Neuron (in vitro differentiated cells): ENCODE results near the gene NCF2.

Experiments used
- H2AFZ ChIP-seq: one replicate; pipeline ENCODE4 v1.6.1; 2013; ENCODE audit warnings: low read depth, mild to moderate bottlenecking, inconsistent platforms, low read length, moderate library complexity
- H3K27me3 ChIP-seq: one replicate; pipeline ENCODE4 v1.6.1; 2013; ENCODE audit warnings: low read length; ENCODE audit not compliant: insufficient read depth
- H3K36me3 ChIP-seq: one replicate; pipeline ENCODE4 v1.6.1; 2013; ENCODE audit warnings: low read length; ENCODE audit not compliant: insufficient read depth
- H3K4me1 ChIP-seq: one replicate; pipeline ENCODE4 v1.6.1; 2013; ENCODE audit warnings: low read length; ENCODE audit not compliant: insufficient read depth
- H3K4me3 ChIP-seq: 2 replicates; pipeline ENCODE4 v1.5.1; 2013; ENCODE audit warnings: mild to moderate bottlenecking, low read length, moderate library complexity
- H3K9me3 ChIP-seq: one replicate; pipeline ENCODE4 v1.6.1; 2013; ENCODE audit warnings: low read length

Gene NCF2

GRCh38 chr1:183550915-183551314, 39.3 kb downstream of the NCF2 start:
- Histone ChIP-seq H3K27me3 (no peaks in the 10 kb centered on the region), H3K36me3 (peaks cover 89% of the 10 kb centered on the region), H3K4me3 (no peak overlapping the region), H3K4me1 (peaks cover 12% of the 10 kb centered on the region), H2AFZ (no peak overlapping the region), H3K9me3 (no peaks in the 10 kb centered on the region)

DNA sequence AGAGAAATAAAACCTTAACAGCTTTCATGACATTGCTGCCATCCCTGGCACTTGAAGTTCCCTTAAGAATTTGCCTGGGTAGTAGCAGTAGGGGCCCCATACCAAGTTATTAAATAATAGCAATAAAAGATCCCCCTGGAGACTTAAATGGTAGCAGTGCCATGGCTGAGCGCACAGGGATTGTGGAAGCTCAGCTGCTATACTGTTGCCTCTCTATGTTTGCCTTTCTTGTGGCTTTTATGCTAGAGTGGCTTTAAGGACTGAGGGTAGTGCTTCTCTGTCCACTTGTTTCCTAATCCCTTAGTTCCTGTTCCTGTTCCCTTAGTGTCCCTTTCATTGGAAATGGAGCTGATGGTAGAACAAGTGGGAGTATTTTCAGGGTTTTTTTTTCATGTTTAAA, 42.1 kb downstream of the NCF2 start:
- Histone ChIP-seq H3K4me1 (peaks cover 13% of the 10 kb centered on the region), H3K9me3 (no peaks in the 10 kb centered on the region), H3K4me3 (no peak overlapping the region), H3K36me3 (peaks cover 96% of the 10 kb centered on the region), H2AFZ (no peak overlapping the region), H3K27me3 (no peaks in the 10 kb centered on the region)

DNA sequence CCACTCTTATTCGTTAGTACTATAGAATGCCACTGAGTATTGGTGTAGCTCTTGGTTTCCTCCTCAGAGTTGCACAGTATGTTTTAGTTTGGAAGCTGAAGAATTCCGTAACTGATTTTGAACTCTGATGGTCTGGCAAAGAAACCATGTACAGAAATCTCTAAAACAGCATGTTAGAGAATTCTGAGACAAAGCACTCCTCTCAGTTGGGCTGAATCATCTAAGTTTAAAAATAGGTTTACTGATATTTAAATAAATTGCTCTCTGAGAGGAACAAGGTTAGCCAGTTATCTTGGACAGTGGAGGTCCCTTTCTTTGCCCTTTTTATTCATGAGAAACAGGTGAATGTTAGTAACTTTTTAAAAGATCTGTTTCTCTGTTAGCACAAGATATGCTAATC, 43.8 kb downstream of the NCF2 start:
- peaks cover 13% of the 10 kb centered on the region for H3K4me1 ChIP-seq
- no peaks in the 10 kb centered on the region for H3K27me3 ChIP-seq
- no peak overlapping the region for H3K4me3 ChIP-seq
- H2AFZ ChIP-seq, result no peak overlapping the region
- H3K36me3 ChIP-seq, result peaks cover 95% of the 10 kb centered on the region
- H3K9me3 ChIP-seq, result no peaks in the 10 kb centered on the region

GRCh38 chr1:183544598-183545297, 45.5 kb downstream of the NCF2 start:
- peaks cover 92% of the 10 kb centered on the region for H3K36me3 ChIP-seq
- H3K4me1 ChIP-seq, result peaks cover 13% of the 10 kb centered on the region
- H3K9me3 ChIP-seq, result no peaks in the 10 kb centered on the region
- H3K4me3 ChIP-seq, result no peak overlapping the region
- no peak overlapping the region for H2AFZ ChIP-seq
- no peaks in the 10 kb centered on the region for H3K27me3 ChIP-seq

GRCh38 chr1:183543619-183544204, 46.5 kb downstream of the NCF2 start:
- H3K27me3 ChIP-seq, result no peaks in the 10 kb centered on the region
- H2AFZ ChIP-seq, result no peak overlapping the region
- peaks cover 90% of the 10 kb centered on the region for H3K36me3 ChIP-seq
- no peaks in the 10 kb centered on the region for H3K9me3 ChIP-seq
- H3K4me3 ChIP-seq, result no peak overlapping the region
- peaks cover 13% of the 10 kb centered on the region for H3K4me1 ChIP-seq

DNA sequence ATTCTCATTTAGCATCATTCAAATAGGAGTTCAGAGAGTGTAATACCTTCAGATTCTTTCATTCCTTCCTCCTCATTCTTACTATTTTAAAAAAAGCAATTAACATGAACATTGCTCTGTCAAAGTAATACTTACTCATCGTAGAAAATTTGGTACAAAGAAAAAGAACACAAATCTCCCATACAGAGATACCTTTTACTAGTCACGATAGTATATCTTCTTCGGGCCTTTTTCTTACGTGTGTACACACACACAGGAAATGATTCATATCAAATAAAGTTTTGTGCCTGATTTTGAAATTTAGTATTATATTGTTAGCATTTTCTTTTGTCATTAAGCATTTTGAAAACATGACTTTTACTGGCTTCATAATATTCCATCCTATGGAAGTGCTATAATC, 52.9 kb downstream of the NCF2 start:
- Histone ChIP-seq H3K4me3 (no peak overlapping the region), H3K9me3 (no peaks in the 10 kb centered on the region), H3K36me3 (peaks cover 84% of the 10 kb centered on the region), H3K4me1 (no peaks in the 10 kb centered on the region), H3K27me3 (no peaks in the 10 kb centered on the region), H2AFZ (no peak overlapping the region)

GRCh38 chr1:183533617-183534174, 56.6 kb downstream of the NCF2 start:
- Histone ChIP-seq H3K36me3 (peaks cover 87% of the 10 kb centered on the region), H3K9me3 (no peaks in the 10 kb centered on the region), H2AFZ (no peak overlapping the region), H3K4me1 (no peaks in the 10 kb centered on the region), H3K27me3 (no peaks in the 10 kb centered on the region), H3K4me3 (no peak overlapping the region)

DNA sequence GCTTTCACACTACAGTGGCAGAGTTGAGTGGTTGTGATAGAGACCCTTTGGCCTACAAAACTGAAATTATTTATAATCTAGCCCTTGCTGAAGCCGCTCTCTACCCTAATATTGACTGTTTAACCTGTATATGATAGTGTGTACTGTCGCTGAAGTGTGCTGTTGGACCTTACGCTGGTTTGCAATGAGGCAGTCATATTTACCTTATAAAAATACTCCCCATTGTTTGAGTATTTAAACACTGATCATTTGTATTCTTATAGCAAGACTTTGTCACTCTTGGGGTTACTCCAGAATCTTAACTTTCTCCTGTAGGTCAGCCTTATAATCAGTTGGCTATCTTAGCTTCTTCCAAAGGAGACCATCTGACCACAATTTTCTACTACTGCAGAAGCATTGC, 61.7 kb downstream of the NCF2 start:
- H2AFZ ChIP-seq, result no peak overlapping the region
- H3K27me3 ChIP-seq, result no peaks in the 10 kb centered on the region
- peaks cover 80% of the 10 kb centered on the region for H3K36me3 ChIP-seq
- no peaks in the 10 kb centered on the region for H3K4me1 ChIP-seq
- H3K9me3 ChIP-seq, result no peaks in the 10 kb centered on the region
- H3K4me3 ChIP-seq, result no peak overlapping the region

DNA sequence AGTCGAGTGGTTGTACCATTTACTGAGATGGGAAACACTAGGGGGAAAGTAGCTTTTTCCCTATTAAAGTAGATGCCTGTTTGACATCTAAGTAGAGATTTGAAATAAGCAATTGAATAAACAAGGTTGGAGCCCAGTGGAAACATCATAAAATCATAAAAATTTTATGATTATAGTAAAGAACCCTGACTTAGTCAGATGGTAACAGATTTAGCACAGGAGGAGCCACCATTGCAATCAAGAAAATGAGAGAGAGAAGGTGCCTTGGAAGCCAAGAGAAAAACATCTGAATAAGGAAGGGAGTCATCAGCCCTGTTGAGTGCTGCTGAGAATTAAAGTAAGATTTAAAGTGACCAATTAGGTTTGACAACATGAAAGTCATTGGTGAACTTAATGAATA, 68.2 kb downstream of the NCF2 start:
- Histone ChIP-seq H3K4me3 (no peak overlapping the region), H3K36me3 (peaks cover 69% of the 10 kb centered on the region)

DNA sequence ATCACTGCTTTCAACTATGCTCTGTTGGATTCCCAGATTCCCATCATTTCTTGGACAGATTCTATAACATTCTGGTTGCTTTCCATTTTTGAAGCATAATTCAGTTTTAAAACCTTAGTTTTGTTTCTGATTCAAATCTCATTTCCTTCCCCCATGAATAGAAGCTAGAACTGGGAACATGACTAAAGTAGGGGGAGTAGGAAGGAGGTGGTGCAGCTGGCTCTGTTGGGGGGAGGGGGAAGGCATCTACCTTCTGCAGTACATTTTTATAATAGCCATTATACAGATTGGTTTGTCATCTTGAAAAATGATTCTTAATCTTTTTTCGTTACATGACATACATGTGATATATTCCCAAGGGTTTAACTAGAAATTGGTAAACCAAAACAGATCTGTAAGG, 69.9 kb downstream of the NCF2 start:
- no peak overlapping the region for H2AFZ ChIP-seq
- H3K9me3 ChIP-seq, result peaks cover 2% of the 10 kb centered on the region
- H3K36me3 ChIP-seq, result peaks cover 69% of the 10 kb centered on the region
- no peak overlapping the region for H3K4me3 ChIP-seq
- no peaks in the 10 kb centered on the region for H3K27me3 ChIP-seq
- no peaks in the 10 kb centered on the region for H3K4me1 ChIP-seq

More for the DNA sequence above, 68.2 kb downstream of the NCF2 start:
- H3K9me3 ChIP-seq, result peaks cover 2% of the 10 kb centered on the region
- no peaks in the 10 kb centered on the region for H3K27me3 ChIP-seq
- no peak overlapping the region for H2AFZ ChIP-seq
- no peaks in the 10 kb centered on the region for H3K4me1 ChIP-seq

DNA sequence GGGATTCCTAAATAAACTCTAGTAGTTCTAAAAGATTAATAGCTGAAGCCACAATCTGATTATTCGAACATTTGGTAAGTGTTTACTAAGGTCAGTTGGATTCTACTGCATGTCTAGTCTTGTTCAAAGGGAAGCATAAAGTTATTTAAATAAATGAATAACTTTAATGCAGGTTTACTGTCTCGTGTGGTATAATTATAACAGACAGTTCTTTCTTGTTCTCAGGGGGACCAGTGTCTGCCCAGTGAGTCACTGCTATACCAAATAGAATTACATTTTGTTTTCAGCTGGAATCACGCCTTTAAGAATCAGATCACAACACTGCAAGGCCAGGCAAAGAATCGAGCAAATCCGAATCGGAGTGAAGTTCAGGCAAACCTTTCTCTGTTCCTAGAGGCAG, 72.9 kb downstream of the NCF2 start:
- peaks cover 2% of the 10 kb centered on the region for H3K9me3 ChIP-seq
- H3K36me3 ChIP-seq, result peaks cover 58% of the 10 kb centered on the region
- H2AFZ ChIP-seq, result no peak overlapping the region
- H3K4me1 ChIP-seq, result no peaks in the 10 kb centered on the region
- no peaks in the 10 kb centered on the region for H3K27me3 ChIP-seq
- no peak overlapping the region for H3K4me3 ChIP-seq

GRCh38 chr1:183516725-183517124, 73.5 kb downstream of the NCF2 start:
- Histone ChIP-seq H2AFZ (no peak overlapping the region), H3K27me3 (no peaks in the 10 kb centered on the region), H3K36me3 (peaks cover 51% of the 10 kb centered on the region), H3K9me3 (peaks cover 2% of the 10 kb centered on the region), H3K4me1 (no peaks in the 10 kb centered on the region), H3K4me3 (no peak overlapping the region)

DNA sequence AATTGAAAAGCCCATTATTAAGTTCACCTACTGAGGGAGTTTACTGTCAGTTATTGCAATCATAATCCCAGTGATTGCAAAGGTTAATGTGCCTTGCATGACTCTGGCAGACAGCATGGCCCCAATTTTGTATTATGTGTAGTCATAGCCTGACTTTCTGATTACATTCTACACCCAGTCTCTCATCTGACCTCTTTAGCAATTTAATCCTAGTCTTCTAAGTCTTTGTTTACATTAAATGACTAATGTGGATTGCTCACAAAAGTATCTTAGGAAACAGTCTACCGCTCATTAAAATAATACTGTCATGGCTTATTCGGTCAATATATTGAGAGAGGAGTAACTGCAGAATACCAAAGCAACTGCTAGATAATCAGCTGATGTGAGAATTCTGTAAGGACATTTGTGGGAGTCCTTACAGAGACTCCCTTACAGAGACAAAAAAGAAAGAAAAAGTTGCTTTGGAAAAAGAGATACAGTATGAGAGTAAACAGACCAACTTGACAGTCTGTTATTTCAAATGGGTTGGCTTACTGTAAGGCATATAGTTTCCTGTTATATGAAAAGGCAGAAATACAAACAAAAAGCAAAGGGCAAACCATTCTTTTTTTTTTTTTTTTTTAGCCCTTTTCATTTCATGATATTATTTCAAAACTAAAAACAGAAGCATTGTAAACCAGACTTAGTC, 75.1 kb downstream of the NCF2 start:
- H3K27me3 ChIP-seq, result no peaks in the 10 kb centered on the region
- no peaks in the 10 kb centered on the region for H3K9me3 ChIP-seq
- H3K4me1 ChIP-seq, result no peaks in the 10 kb centered on the region
- no peak overlapping the region for H3K4me3 ChIP-seq
- H2AFZ ChIP-seq, result no peak overlapping the region
- peaks cover 40% of the 10 kb centered on the region for H3K36me3 ChIP-seq
